HUDEP-2 (cell line): ENCODE results near the gene QARS1.
A peak's percentile ranks its signal among the peaks of the same experiment; 100 is the strongest.

Experiments used
- DNase-seq, 76 experiments: peaks; one replicate each; lab custom pipeline; 2025; ENCODE audit not compliant: unreplicated experiment in 76 of 76; lab: John Stamatoyannopoulos, UW

The QARS1 gene

GRCh38 chr3:49104427-49105291 is at the start of gene QARS1:
QARS1 (minus strand) TSS chr3:49104757; CDS start chr3:49104733, 24 bp downstream.
- DNase-seq = peak in 75 of 76 experiments; percentile 9 to 94 (median 81)

GRCh38 chr3:49153349-49153912 is 48.9 kb upstream of the QARS1 start:
- no peak for DNase-seq

GRCh38 chr3:49151610-49152009 is 47.1 kb upstream of the QARS1 start:
- no peak for DNase-seq

GRCh38 chr3:49148159-49148558 is 43.6 kb upstream of the QARS1 start:
- DNase-seq = no peak

GRCh38 chr3:49140080-49140479 is 35.5 kb upstream of the QARS1 start:
- no peak for DNase-seq

- no peak for DNase-seq
These were observed 30.9 kb upstream of the QARS1 start for GRCh38 chr3:49135499-49135898.

- DNase-seq = peak in 1 of 76 experiments; percentile 7
These were observed 30.1 kb upstream of the QARS1 start for GRCh38 chr3:49134471-49135265.

- no peak for DNase-seq
These were observed 28.8 kb upstream of the QARS1 start for GRCh38 chr3:49133226-49133951.

GRCh38 chr3:49132437-49133225 is 28.1 kb upstream of the QARS1 start, which contains the start of gene LAMB2:
LAMB2 (minus strand) TSS chr3:49133050; CDS start chr3:49132867, 183 bp downstream.
- DNase-seq = no peak

GRCh38 chr3:49132073-49132436 is 27.5 kb upstream of the QARS1 start:
- DNase-seq = no peak

GRCh38 chr3:49131576-49131975 is 27.0 kb upstream of the QARS1 start:
- DNase-seq = no peak

GRCh38 chr3:49131040-49131439 is 26.5 kb upstream of the QARS1 start:
- DNase-seq = no peak

- DNase-seq = peak in 3 of 76 experiments; percentile 8 to 23 (median 9)
These were observed 20.6 kb upstream of the QARS1 start for GRCh38 chr3:49124991-49125670.

- no peak for DNase-seq
These were observed 19.6 kb upstream of the QARS1 start for GRCh38 chr3:49124203-49124602.

GRCh38 chr3:49123687-49124086 is 19.1 kb upstream of the QARS1 start:
- DNase-seq = no peak

- no peak for DNase-seq
These were observed 18.5 kb upstream of the QARS1 start for GRCh38 chr3:49122886-49123545.

- no peak for DNase-seq
These were observed 17.9 kb upstream of the QARS1 start for GRCh38 chr3:49122451-49122850.

- no peak for DNase-seq
These were observed 17.5 kb upstream of the QARS1 start for GRCh38 chr3:49122022-49122421.
